K562 treated with DMSO at 1 percent for 24 hours (cell line): ENCODE results near the gene FOXO6. TPM values are rescaled to one million over a fixed set of nuclear protein-coding genes. Genes with fewer than 3 reads are reported as not detected.

Source experiments
- total RNA-seq: library from RNA; unstranded; fragments of 300-600 nt; gene quantifications from 2 replicates; pipeline ENCODE4 v1.2.3, GENCODE V29; 2022; ENCODE audit warnings: low read depth; ENCODE audit not compliant: insufficient read depth

Gene FOXO6
- 5.8 and 7.2 TPM in 2 replicates for total RNA-seq

GRCh38 chr1:41360786-41361494 lies at the start of gene FOXO6:
Gene FOXO6 (plus strand): TSS chr1:41361434.

Other genes with a start within 250 kb of the FOXO6 start
- 47.6 and 50.5 TPM in 2 replicates for gene SCMH1, start 119.1 kb upstream of the FOXO6 start, total RNA-seq
- not detected in 2 replicates for gene EDN2, start 123.2 kb downstream of the FOXO6 start, total RNA-seq